ENCODE measurements around the gene TMEM181. TPM values are rescaled to one million over a fixed set of nuclear protein-coding genes. Genes with fewer than 3 reads are reported as not detected.
"Not testable (repeated sequence)": the region's sequence is repeated elsewhere in the genome, so short reads cannot be mapped to it uniquely, and the experiment has no call there.

TMEM181 gene
- total RNA-seq, 1 experiment from 2014 or later, result 31.6 TPM

DNA sequence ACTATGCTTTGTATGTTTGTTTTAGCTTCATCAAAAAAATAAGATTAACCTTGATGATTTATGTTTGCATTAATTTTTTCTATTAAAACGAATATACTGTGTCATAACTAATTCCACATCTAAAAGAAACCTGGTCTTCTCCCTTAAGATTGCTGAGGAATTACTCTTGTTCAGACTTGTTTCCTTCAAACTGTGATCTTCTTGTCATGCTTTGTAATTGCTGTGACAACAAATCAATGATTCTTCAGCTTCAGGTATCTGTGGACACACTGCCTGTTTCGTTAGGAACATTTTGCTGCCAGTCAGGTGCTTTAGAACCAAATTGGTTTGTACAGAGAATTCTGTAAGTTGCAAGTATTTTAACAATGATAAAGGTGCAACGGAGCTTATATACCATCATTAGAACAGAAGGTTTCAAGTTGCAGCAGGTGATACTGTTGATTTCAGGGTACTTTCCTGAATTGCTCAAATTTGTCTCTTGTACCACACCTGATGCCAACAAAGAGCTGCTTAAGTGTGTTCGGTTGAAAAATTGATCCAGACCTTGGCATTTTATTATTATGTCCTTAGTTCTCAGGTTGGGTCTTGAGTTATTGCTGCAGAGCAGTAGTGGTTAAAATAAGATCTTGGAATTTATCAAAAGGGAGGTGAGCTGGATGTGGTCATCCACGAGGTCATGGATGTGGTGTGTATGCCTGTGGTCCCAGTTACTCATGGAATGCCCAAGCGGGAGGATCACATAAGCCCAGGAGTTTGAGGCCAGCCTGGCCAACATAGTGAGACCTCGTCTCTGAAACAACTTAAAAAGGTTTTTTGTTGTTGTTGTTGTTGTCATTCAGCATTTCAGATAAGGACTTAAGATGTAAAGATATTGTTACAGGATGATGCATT lies 109.5 kb downstream of the TMEM181 start:
- Histone ChIP-seq H3K27ac (ENCODE audit: low read depth, low read length, poor library complexity, severe bottlenecking) (no peak overlapping the region), H3K27me3 (replicated peaks; ENCODE audit: insufficient read depth, low read depth, low read length, poor library complexity) (no peaks in the 10 kb centered on the region), H3K9me3 (ENCODE audit: low read depth, low read length, poor library complexity, severe bottlenecking) (no peaks in the 10 kb centered on the region), H3K4me3 (ENCODE audit: low read depth, low read length, poor library complexity, severe bottlenecking) (no peak overlapping the region), H3K4me1 (ENCODE audit: insufficient read depth, low read length, poor library complexity, severe bottlenecking) (no peaks in the 10 kb centered on the region), H3K36me3 (ENCODE audit: insufficient read depth, low read length, poor library complexity, severe bottlenecking) (no peaks in the 10 kb centered on the region)
- TF ChIP-seq, protein P1, sequence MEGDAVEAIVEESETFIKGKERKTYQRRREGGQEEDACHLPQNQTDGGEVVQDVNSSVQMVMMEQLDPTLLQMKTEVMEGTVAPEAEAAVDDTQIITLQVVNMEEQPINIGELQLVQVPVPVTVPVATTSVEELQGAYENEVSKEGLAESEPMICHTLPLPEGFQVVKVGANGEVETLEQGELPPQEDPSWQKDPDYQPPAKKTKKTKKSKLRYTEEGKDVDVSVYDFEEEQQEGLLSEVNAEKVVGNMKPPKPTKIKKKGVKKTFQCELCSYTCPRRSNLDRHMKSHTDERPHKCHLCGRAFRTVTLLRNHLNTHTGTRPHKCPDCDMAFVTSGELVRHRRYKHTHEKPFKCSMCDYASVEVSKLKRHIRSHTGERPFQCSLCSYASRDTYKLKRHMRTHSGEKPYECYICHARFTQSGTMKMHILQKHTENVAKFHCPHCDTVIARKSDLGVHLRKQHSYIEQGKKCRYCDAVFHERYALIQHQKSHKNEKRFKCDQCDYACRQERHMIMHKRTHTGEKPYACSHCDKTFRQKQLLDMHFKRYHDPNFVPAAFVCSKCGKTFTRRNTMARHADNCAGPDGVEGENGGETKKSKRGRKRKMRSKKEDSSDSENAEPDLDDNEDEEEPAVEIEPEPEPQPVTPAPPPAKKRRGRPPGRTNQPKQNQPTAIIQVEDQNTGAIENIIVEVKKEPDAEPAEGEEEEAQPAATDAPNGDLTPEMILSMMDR (conservative IDR thresholded peaks at IDR 0.05; ENCODE audit: low read depth, low read length), result no peak
- no peak for TF ChIP-seq EZH2 (IDR thresholded peaks at IDR 0.05; ENCODE audit: borderline replicate concordance, low read depth, low read length, poor library complexity, severe bottlenecking)
- no TSS peak for BruUV-seq (replicated peaks)
- intact Hi-C loops (cut with micrococcal nuclease; ENCODE audit: unreplicated experiment), result no loop called here
- CTCF ChIA-PET, result no interaction called here
- POLR2A ChIA-PET (ENCODE audit: low non-redundant PET), result no interaction called here
- DNase-seq (ENCODE audit: low spot score), result no peak

DNA sequence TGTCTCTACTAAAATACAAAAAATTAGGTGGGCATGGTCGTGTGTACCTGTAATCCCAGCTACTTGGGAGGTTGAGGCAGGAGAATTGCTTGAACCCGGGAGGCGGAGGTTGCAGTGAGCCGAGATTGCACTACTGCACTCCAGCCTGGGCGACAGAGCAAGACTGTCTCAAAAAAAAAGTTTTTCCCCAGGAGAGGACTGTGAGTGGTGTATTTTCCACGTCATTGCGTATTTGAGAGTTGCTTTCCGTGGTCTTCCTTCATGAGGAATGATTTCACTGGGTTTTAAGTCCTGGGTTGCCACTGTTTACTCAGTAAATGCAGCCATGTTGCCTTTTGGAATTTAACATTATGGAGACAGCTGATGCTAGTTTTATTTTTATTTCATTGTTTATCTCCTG lies 112.2 kb downstream of the TMEM181 start:
- H3K9me3 ChIP-seq (ENCODE audit: low read depth, low read length, poor library complexity, severe bottlenecking); H3K4me3 ChIP-seq (ENCODE audit: low read depth, low read length, poor library complexity, severe bottlenecking); H3K27ac ChIP-seq (ENCODE audit: low read depth, low read length, poor library complexity, severe bottlenecking); H3K4me1 ChIP-seq (ENCODE audit: insufficient read depth, low read length, poor library complexity, severe bottlenecking); H3K27me3 ChIP-seq (replicated peaks; ENCODE audit: insufficient read depth, low read depth, low read length, poor library complexity); POLR2A ChIA-PET (ENCODE audit: low non-redundant PET); CTCF ChIA-PET; H3K36me3 ChIP-seq (ENCODE audit: insufficient read depth, low read length, poor library complexity, severe bottlenecking); BruUV-seq (replicated peaks); DNase-seq (ENCODE audit: low spot score); intact Hi-C loops (cut with micrococcal nuclease; ENCODE audit: unreplicated experiment): not testable (repeated sequence)

DNA sequence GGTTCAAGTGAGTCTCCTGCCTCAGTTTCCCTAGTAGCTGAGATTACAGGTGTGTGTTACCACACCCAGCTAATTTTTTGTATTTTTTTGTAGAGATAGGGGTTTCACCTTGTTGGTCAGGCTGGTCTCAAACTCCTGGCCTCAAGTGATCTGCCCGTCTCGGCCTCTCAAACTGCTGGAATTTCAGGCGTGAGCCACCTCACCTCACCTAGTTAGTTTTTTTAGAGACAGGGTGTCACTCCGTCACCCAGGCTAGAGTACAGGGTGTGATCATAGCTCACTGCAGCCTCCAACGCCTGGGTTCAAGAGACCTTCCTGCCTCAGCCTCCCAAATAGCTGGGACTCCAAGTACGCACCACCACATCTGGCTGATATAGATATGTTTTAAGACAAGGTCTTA lies 112.8 kb downstream of the TMEM181 start:
- no peaks in the 10 kb centered on the region for H3K27me3 ChIP-seq (replicated peaks; ENCODE audit: insufficient read depth, low read depth, low read length, poor library complexity)
- POLR2A ChIA-PET (ENCODE audit: low non-redundant PET), result no interaction called here
- CTCF ChIA-PET, result interaction anchor here (1.0 kb wide), 1 partner anchor 13 kb away, joined by 7 read pairs; no protein-coding TSS in a partner anchor
- intact Hi-C loops (cut with micrococcal nuclease; ENCODE audit: unreplicated experiment), result no loop called here
- no peaks in the 10 kb centered on the region for H3K36me3 ChIP-seq (ENCODE audit: insufficient read depth, low read length, poor library complexity, severe bottlenecking)
- DNase-seq (ENCODE audit: low spot score), result no peak
- no peaks in the 10 kb centered on the region for H3K4me1 ChIP-seq (ENCODE audit: insufficient read depth, low read length, poor library complexity, severe bottlenecking)
- H3K4me3 ChIP-seq (ENCODE audit: low read depth, low read length, poor library complexity, severe bottlenecking), result no peak overlapping the region
- TF ChIP-seq EZH2 (IDR thresholded peaks at IDR 0.05; ENCODE audit: borderline replicate concordance, low read depth, low read length, poor library complexity, severe bottlenecking), result no peak
- TF ChIP-seq, protein P1 (conservative IDR thresholded peaks at IDR 0.05; ENCODE audit: low read depth, low read length), result no peak
- no peaks in the 10 kb centered on the region for H3K9me3 ChIP-seq (ENCODE audit: low read depth, low read length, poor library complexity, severe bottlenecking)
- H3K27ac ChIP-seq (ENCODE audit: low read depth, low read length, poor library complexity, severe bottlenecking), result no peak overlapping the region
- no TSS peak for BruUV-seq (replicated peaks)
